Vagina (tissue), 2 donors: Measurements from ENCODE around the gene S1PR5. TPM values are rescaled to one million over a fixed set of nuclear protein-coding genes. Genes with fewer than 3 reads are reported as not detected.

ENCODE experiments used
- DNase-seq, 2 donors: peaks; one replicate each; pipeline ENCODE4 v3.0.0-alpha.2; 2017; ENCODE audit errors: extremely low spot score in 2 of 2
- H3K27ac ChIP-seq: fragments of 200-600 bp; sonication (generic); one replicate; pipeline ENCODE4 v1.5.1; 2019
- H3K27me3 ChIP-seq: fragments of 200-600 bp; sonication (generic); one replicate; pipeline ENCODE4 v1.5.1; 2019
- H3K36me3 ChIP-seq, 2 donors: fragments of 200-600 bp; sonication (generic); one replicate each; pipeline ENCODE4 v1.5.1; 2017 to 2019
- H3K4me1 ChIP-seq: fragments of 200-600 bp; sonication (generic); one replicate; pipeline ENCODE4 v1.5.1; 2019
- H3K4me3 ChIP-seq, 2 donors: fragments of 200-600 bp; sonication (generic); 1 replicate in 1 of 2; 2 replicates in 1 of 2; pipeline ENCODE4 v1.5.1; 2016 to 2019
- H3K9me3 ChIP-seq: fragments of 200-600 bp; sonication (generic); one replicate; pipeline ENCODE4 v1.5.1; 2019
- POLR2A ChIP-seq, 2 donors: fragments of 450-650 bp; IDR thresholded peaks; one replicate each; pipeline ENCODE4 v1.6.1; 2017; ENCODE audit warnings: antibody characterized with exemption in 2 of 2, mild to moderate bottlenecking in 2 of 2, moderate library complexity in 2 of 2
- POLR2AphosphoS5 ChIP-seq, 2 donors: sonication (generic); formaldehyde crosslinking; IDR thresholded peaks; one replicate each; pipeline ENCODE4 v1.9.0; 2017; ENCODE audit warnings: antibody characterized with exemption in 2 of 2, mild to moderate bottlenecking in 2 of 2, low read depth in 1 of 2; ENCODE audit not compliant: insufficient read depth in 1 of 2
- intact Hi-C: fragments of 100-400 bp; cut with DNase I; formaldehyde crosslinking; loops from one replicate; pipeline ENCODE4 v1.15.1; 2023
- total RNA-seq: library from RNA; depleted of rRNA; stranded (reverse); fragments of >200 nt; gene quantifications from one replicate; pipeline ENCODE4 v1.2.3, GENCODE V29; 2016
- TF ChIP-seq, protein P1 (sequence below), 3 experiments: fragments of 450-650 bp in 2 of 3; fragments of 200-600 bp in 1 of 3; sonication (generic) in 1 of 3; IDR thresholded peaks; one replicate each; pipeline ENCODE4 v1.5.1; 2017 to 2019; ENCODE audit warnings: antibody characterized with exemption in 3 of 3, mild to moderate bottlenecking in 2 of 3, moderate library complexity in 2 of 3

Gene S1PR5
- total RNA-seq, 1 donor from 2014 or later: 36.6 TPM

GRCh38 chr19:10513223-10513622 lies 4.0 kb downstream of the S1PR5 start:
- TF ChIP-seq, protein P1, sequence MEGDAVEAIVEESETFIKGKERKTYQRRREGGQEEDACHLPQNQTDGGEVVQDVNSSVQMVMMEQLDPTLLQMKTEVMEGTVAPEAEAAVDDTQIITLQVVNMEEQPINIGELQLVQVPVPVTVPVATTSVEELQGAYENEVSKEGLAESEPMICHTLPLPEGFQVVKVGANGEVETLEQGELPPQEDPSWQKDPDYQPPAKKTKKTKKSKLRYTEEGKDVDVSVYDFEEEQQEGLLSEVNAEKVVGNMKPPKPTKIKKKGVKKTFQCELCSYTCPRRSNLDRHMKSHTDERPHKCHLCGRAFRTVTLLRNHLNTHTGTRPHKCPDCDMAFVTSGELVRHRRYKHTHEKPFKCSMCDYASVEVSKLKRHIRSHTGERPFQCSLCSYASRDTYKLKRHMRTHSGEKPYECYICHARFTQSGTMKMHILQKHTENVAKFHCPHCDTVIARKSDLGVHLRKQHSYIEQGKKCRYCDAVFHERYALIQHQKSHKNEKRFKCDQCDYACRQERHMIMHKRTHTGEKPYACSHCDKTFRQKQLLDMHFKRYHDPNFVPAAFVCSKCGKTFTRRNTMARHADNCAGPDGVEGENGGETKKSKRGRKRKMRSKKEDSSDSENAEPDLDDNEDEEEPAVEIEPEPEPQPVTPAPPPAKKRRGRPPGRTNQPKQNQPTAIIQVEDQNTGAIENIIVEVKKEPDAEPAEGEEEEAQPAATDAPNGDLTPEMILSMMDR (IDR thresholded peaks at IDR 0.05): no peak
- no peak for TF ChIP-seq POLR2AphosphoS5 (IDR thresholded peaks at IDR 0.05; ENCODE audit: insufficient read depth in 1 of 2, low read depth in 1 of 2)
- no peak for TF ChIP-seq POLR2A (IDR thresholded peaks at IDR 0.05)
- Histone ChIP-seq H3K36me3 (no peaks in the 10 kb centered on the region), H3K27ac (no peak overlapping the region), H3K9me3 (no peaks in the 10 kb centered on the region), H3K4me1 (peaks cover 31% of the 10 kb centered on the region), H3K4me3 (no peak overlapping the region), H3K27me3 (peaks cover 5% of the 10 kb centered on the region)
- DNase-seq: no peak
- intact Hi-C loops: no loop called here

GRCh38 chr19:10510301-10510802 lies 6.9 kb downstream of the S1PR5 start:
- TF ChIP-seq POLR2A (IDR thresholded peaks at IDR 0.05) (no peak), POLR2AphosphoS5 (IDR thresholded peaks at IDR 0.05; ENCODE audit: insufficient read depth in 1 of 2, low read depth in 1 of 2) (peak in 1 of 2 donors; percentile 68)
- TF ChIP-seq, protein P1 (IDR thresholded peaks at IDR 0.05): peak in 1 of 3 experiments; percentile 32
- H3K4me3 ChIP-seq: no peak overlapping the region
- H3K9me3 ChIP-seq: no peaks in the 10 kb centered on the region
- DNase-seq: no peak
- no peaks in the 10 kb centered on the region for H3K27me3 ChIP-seq
- H3K4me1 ChIP-seq: peaks cover 17% of the 10 kb centered on the region
- no peaks in the 10 kb centered on the region for H3K36me3 ChIP-seq
- no peak overlapping the region for H3K27ac ChIP-seq
- intact Hi-C loops: no loop called here

DNA sequence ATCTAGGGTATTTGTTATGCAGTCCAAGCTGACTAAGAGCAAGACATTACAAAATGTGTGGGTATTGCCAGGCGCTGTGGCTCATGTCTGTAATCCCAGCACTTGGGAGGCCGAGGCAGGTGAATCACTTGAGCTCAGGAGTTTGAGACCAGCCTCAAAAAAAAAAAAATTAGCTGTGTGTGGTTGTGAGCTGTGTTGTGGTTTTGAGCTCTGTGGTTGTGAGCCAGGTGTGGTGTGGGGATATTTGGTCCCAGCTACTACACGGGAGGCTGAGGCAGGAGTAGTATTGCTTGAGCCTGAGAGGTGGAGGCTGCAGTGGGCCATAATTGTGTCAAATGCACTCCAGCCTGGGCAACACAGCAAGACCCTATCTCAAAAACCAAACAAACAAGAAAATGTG lies 8.5 kb downstream of the S1PR5 start:
- Histone ChIP-seq H3K9me3 (no peaks in the 10 kb centered on the region), H3K4me1 (peaks cover 8% of the 10 kb centered on the region), H3K27ac (no peak overlapping the region), H3K36me3 (no peaks in the 10 kb centered on the region), H3K27me3 (no peaks in the 10 kb centered on the region), H3K4me3 (no peak overlapping the region)
- no peak for DNase-seq
- intact Hi-C loops: no loop called here
- no peak for TF ChIP-seq POLR2AphosphoS5 (IDR thresholded peaks at IDR 0.05; ENCODE audit: insufficient read depth in 1 of 2, low read depth in 1 of 2)
- TF ChIP-seq, protein P1 (IDR thresholded peaks at IDR 0.05): no peak

GRCh38 chr19:10508036-10508435 lies 9.2 kb downstream of the S1PR5 start:
- H3K9me3 ChIP-seq: no peaks in the 10 kb centered on the region
- H3K27ac ChIP-seq: no peak overlapping the region
- TF ChIP-seq POLR2AphosphoS5 (IDR thresholded peaks at IDR 0.05; ENCODE audit: insufficient read depth in 1 of 2, low read depth in 1 of 2) (no peak), POLR2A (IDR thresholded peaks at IDR 0.05) (no peak)
- TF ChIP-seq, protein P1 (IDR thresholded peaks at IDR 0.05): no peak
- H3K4me3 ChIP-seq: no peak overlapping the region
- no peaks in the 10 kb centered on the region for H3K27me3 ChIP-seq
- intact Hi-C loops: no loop called here
- H3K36me3 ChIP-seq: no peaks in the 10 kb centered on the region
- DNase-seq: no peak
- peaks cover 8% of the 10 kb centered on the region for H3K4me1 ChIP-seq

DNA sequence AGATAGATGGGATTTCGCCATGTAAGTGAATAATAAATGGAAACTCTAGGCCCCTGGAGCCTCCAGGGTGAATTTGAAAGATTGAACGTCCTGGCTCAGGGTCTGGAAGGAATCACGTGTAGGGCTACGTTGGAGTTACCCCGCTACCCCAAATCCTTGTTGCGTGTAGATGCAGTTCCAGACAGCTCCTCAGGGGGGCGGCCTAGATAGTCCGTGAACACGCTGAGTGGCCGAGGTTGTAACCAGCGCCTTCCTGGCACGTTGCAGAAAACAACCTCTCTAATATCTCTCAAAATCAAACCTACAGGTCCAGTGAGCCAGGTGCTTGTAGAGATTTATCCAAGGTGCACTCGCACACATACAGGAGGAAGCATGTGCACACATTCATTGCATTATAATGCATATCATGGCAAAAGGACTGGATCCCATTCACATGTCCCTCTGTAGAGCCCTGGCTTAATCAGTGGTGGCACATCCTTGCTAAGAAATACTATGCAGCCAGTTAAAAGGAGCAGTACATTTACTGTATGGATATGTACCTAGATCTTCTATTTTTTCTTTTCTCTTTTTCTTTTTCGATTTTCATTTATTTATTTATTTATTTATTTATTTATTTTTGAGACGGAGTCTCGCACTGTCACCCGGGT lies 11.5 kb downstream of the S1PR5 start:
- Histone ChIP-seq H3K9me3 (no peaks in the 10 kb centered on the region), H3K36me3 (no peaks in the 10 kb centered on the region), H3K27me3 (no peaks in the 10 kb centered on the region), H3K27ac (no peak overlapping the region), H3K4me1 (peaks cover 21% of the 10 kb centered on the region), H3K4me3 (no peak overlapping the region)
- no peak for TF ChIP-seq POLR2A (IDR thresholded peaks at IDR 0.05)
- TF ChIP-seq, protein P1 (IDR thresholded peaks at IDR 0.05): peak in 2 of 3 experiments; percentile 39 to 59
- no peak for TF ChIP-seq POLR2AphosphoS5 (IDR thresholded peaks at IDR 0.05; ENCODE audit: insufficient read depth in 1 of 2, low read depth in 1 of 2)
- peak in 1 of 2 donors; percentile 64 for DNase-seq
- intact Hi-C loops: no loop called here
